ENCODE data around the gene C3orf22.

Gene C3orf22

DNA sequence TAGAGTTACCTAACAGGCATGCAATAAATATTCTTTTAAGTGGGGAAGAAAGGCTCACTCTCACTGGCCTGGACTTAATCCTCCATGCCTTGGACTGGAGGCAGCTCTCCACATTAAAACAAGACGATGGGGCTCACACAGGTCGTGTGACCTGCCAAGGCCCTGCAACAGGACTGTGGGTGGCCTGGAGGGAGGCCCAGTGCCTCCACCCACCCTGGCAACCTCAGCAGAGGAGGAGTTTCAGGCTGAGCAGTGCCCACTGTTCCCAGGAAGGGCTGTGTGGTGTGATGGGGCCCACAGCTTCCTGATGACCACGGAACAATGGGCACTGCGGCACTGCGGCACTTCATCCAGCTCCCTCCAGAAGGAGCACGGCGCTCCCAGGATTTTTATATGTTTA is 46.7 kb downstream of the C3orf22 start:
- no peak for DNase-seq (ENCODE audit: low spot score)

DNA sequence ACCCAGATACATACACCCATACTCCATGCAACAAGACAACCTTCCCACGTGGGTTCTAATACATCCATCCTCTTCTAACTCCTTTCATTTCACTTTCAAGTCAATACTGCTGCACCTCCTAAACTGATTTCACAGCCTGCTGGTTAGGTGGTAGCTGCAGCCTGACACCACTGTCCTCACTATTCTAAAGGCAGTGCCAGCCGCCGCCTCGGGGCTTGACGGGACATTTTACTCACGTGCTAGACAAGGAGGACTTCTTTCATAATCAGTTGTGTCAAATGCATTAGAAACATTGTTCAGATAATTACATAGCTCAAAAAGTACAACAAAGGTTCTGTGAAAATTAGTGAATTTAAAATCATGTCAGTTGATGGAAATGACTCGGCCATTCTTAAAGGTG is 47.4 kb downstream of the C3orf22 start:
- DNase-seq (ENCODE audit: low spot score): no peak

DNA sequence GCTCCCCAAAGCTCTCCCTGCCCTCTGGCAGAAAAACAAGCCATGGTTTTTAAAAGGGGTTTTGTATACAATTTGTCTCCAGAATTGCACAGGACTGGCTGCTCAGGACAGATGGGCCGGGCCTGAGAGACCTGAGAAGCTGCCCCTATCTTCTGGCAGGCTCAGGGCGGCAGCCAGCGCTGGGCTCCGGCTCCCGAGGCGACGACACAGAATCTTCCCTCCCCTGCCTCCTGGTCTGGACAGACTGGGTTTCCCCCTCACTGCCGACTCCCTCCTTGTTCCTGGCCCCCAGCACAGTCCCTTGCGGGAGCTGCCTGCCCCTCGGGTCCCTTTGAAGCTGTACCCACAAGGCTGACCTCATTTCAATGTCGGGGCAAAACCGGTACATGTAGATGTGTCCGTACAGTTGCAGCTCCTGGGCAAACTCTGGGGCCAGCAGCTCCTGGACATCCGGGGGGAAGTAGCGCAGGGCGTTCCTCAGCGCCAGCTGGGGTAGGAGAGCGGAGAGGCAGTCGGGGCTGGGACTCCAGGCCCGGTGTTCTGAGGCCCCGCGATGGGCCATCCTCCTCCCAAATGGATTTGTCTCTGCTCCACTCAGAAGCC is 48.3 kb downstream of the C3orf22 start:
- DNase-seq (ENCODE audit: low spot score): no peak

DNA sequence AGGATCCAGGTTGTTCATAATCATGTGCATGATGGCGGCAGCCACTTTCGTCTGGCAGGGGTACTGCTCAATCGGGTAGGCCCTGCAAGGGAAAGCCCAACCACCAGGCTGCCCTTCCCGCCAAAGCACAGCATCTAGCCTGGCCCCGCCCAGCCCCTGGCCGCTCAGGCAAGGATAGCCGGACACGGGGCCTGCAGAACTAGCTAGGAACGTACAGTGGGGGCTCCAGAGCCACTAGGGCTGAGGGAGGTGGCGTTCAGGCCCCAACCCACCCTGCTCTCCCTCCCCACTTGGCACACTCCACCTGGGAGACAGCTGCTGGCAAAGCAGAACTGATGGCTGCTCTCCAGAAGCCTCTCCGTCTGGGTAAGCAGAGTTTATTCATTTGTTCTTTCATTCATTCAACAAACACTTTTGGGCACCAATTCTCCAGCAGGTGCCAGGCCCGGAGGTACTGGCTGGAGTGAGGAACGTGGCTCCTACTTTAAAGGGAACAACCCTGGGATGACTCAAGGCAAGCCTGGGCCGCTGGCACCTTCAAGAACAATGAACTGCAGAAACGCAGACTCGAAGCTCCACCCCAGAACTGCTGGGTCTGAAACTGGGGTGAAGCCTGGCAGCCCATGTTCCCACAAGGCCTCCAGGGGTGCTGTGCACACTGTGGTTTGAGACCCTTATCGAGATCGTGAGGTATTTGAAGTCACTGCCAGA is 49.0 kb downstream of the C3orf22 start:
- DNase-seq (ENCODE audit: low spot score): no peak

DNA sequence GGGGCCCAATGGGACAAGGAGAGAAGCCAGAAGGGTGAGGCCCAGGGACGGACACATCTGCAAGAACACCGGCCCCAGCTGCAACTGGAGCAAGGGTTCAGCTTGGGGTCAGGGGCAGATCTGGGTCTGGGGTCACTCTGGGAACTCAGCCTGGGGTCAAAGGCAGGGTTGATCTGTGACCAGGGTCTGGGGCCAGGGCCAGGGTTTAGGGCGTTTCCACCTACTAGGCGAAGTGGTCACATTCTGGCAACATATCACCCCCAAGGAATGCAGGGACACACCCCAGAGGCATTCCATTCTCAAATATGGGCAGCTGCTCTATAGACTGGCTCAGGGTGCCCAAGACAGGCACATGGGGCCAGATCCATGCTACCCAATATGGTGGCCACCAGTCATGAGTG is 50.2 kb downstream of the C3orf22 start:
- DNase-seq (ENCODE audit: low spot score): no peak

- DNase-seq (ENCODE audit: low spot score): no peak
Measured at GRCh38 chr3:126507886-126508285, 50.8 kb downstream of the C3orf22 start.

DNA sequence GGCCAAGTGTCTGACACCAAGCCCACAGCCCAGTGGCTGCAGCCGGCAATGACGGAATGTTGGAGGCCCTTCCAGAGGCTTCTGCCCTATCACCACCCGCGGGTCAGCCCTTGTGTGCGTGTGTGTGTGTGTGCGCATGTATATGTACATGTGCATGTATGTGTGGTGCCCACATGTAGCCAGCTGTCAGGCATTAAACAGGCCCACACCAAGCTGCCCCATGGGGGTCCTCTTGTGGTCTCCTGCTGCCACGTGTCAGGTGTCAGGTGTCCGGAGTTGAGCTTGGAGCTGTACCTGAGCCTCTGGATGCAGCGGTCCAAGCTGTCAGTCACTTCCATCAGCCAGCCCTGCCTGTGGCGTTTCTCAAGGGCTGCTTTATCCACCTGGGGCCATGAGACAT is 55.0 kb downstream of the C3orf22 start:
- DNase-seq (ENCODE audit: low spot score): no peak

DNA sequence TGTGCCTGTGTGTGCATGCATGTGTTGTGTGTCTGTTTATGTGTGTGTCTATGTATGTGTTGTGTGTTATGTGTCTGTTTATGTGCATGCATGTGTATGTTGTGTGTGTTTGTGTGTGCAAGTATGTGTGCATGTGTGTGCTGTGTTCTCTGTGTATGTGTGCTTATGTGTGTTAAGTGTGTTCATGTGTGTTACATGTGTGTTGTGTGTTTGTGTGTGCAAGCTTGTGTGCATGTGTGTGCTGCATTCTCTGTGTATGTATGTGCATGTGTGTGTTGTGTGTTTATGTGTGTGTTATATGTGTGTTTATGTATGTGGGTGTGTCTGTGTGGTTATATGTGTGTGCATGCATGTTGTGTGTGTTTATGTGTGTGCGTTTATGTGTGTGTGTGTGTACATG is 56.1 kb downstream of the C3orf22 start:
- no peak for DNase-seq (ENCODE audit: low spot score)

- DNase-seq (ENCODE audit: low spot score): no peak
Measured at GRCh38 chr3:126501736-126502135, 57.0 kb downstream of the C3orf22 start.

DNA sequence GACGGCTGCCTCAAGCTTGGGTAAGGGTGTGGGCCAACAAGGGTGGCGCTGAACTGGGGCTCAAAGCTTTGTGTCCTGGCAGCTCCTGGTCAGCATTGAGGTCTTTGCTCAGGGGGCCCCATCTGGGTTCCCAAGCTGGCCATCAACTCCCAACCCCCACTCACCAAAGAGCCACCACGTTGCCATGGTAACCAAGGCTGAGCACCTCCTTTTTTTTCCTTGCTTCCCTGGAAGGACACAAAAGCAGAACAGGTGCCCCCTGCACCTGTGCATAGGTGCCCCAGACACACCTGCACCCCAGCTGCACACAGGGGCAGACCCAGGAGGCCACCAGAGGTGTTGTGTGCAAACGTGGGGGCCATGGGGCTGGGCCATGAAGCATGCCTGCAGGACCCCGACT is 57.7 kb downstream of the C3orf22 start:
- DNase-seq (ENCODE audit: low spot score): no peak

DNA sequence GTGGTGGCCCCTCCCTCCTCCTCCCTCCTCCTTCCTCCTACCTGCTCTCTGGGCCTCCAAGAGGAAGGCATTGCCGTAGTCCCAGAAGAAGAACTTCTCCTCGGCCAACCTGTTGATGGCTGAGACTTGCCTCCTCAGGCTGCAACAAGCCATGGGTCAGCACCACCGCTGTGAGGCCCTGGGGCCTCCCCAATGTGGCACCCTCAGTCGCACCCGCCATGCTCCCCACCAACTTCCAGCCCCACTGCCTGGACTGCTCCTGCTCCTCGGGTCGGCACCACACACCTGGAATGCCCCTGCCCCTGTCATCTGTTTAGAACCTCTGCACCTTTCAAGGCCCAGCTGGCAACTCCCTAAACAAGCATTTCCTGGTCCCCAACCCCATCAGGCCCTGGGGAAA is 58.7 kb downstream of the C3orf22 start:
- no peak for DNase-seq (ENCODE audit: low spot score)

Measured in pons (tissue), 1 donor.